Effector memory CD8-positive, alpha-beta T cell (primary cell): Measurements from ENCODE around the gene VAV3.

Experiments used
- ATAC-seq: fragments of 150-1000 bp; cut with Tn5 transposase; replicated peaks from 2 replicates; pipeline ENCODE4 v1.10.0; 2021; ENCODE audit warnings: mild to moderate bottlenecking, moderate library complexity
- DNase-seq, 3 experiments: peaks; one replicate each; pipeline ENCODE4 v3.0.0; 2021
- H3K27ac Mint-ChIP-seq, 2 donors: one replicate each; pipeline ENCODE4 v1.8.0; 2022; ENCODE audit warnings: mild to moderate bottlenecking in 2 of 2, mixed read lengths in 2 of 2, moderate library complexity in 2 of 2
- H3K27me3 Mint-ChIP-seq, 2 donors: one replicate each; pipeline ENCODE4 v1.8.0; 2022; ENCODE audit warnings: mixed read lengths in 2 of 2
- H3K36me3 Mint-ChIP-seq: one replicate; pipeline ENCODE4 v1.8.0; 2022; ENCODE audit warnings: mild to moderate bottlenecking, moderate library complexity, mixed read lengths; ENCODE audit not compliant: insufficient read depth
- H3K4me1 Mint-ChIP-seq, 2 donors: one replicate each; pipeline ENCODE4 v1.8.0; 2022; ENCODE audit warnings: low read depth in 2 of 2, mixed read lengths in 2 of 2
- H3K4me3 Mint-ChIP-seq, 2 donors: one replicate each; pipeline ENCODE4 v1.8.0; 2022; ENCODE audit warnings: mild to moderate bottlenecking in 2 of 2, mixed read lengths in 2 of 2, moderate library complexity in 2 of 2
- H3K9me3 Mint-ChIP-seq, 2 donors: one replicate each; pipeline ENCODE4 v1.8.0; 2022; ENCODE audit warnings: mixed read lengths in 2 of 2

Gene VAV3

GRCh38 chr1:107829036-107829770 lies 135.8 kb downstream of the VAV3 start:
- H3K27ac Mint-ChIP-seq = peak overlapping the region; percentile 86 to 91
- peak in 1 of 3 experiments; percentile 6 for DNase-seq
- H3K9me3 Mint-ChIP-seq = no peaks in the 10 kb centered on the region
- H3K27me3 Mint-ChIP-seq = no peaks in the 10 kb centered on the region
- peak overlapping the region; percentile 67 to 73 for H3K4me3 Mint-ChIP-seq
- peaks cover 36 to 67% of the 10 kb centered on the region in 2 donors for H3K4me1 Mint-ChIP-seq
- no peaks in the 10 kb centered on the region for H3K36me3 Mint-ChIP-seq
- peak; percentile 97 for ATAC-seq

- Mint-ChIP-seq H3K27ac (peak overlapping the region in 1 of 2 donors; percentile 71), H3K9me3 (peaks cover 0 to 3% of the 10 kb centered on the region in 2 donors), H3K27me3 (no peaks in the 10 kb centered on the region), H3K36me3 (peaks cover 2% of the 10 kb centered on the region), H3K4me1 (peaks cover 30 to 62% of the 10 kb centered on the region in 2 donors), H3K4me3 (no peak overlapping the region)
- DNase-seq (no peak), ATAC-seq (no peak)
Observed at GRCh38 chr1:107824946-107825345, 140.0 kb downstream of the VAV3 start.

- H3K9me3 Mint-ChIP-seq = peaks cover 0 to 3% of the 10 kb centered on the region in 2 donors
- H3K27me3 Mint-ChIP-seq = no peaks in the 10 kb centered on the region
- H3K36me3 Mint-ChIP-seq = peaks cover 6% of the 10 kb centered on the region
- H3K4me3 Mint-ChIP-seq = peak overlapping the region in 1 of 2 donors; percentile 72
- H3K27ac Mint-ChIP-seq = peak overlapping the region; percentile 9 to 95
- ATAC-seq (peak; percentile 72), DNase-seq (no peak)
- peaks cover 30 to 50% of the 10 kb centered on the region in 2 donors for H3K4me1 Mint-ChIP-seq
Observed at GRCh38 chr1:107821340-107821739, 143.6 kb downstream of the VAV3 start.

- DNase-seq (no peak), ATAC-seq (peak; percentile 57)
- H3K4me3 Mint-ChIP-seq = peak overlapping the region in 1 of 2 donors; percentile 72
- H3K9me3 Mint-ChIP-seq = peaks cover 0 to 3% of the 10 kb centered on the region in 2 donors
- no peaks in the 10 kb centered on the region for H3K27me3 Mint-ChIP-seq
- peak overlapping the region; percentile 9 to 95 for H3K27ac Mint-ChIP-seq
- peaks cover 6% of the 10 kb centered on the region for H3K36me3 Mint-ChIP-seq
- H3K4me1 Mint-ChIP-seq = peaks cover 30 to 48% of the 10 kb centered on the region in 2 donors
Observed at GRCh38 chr1:107820801-107821200, 144.2 kb downstream of the VAV3 start.

GRCh38 chr1:107817935-107818334 lies 147.0 kb downstream of the VAV3 start:
- DNase-seq = no peak
- Mint-ChIP-seq H3K4me1 (peaks cover 27 to 46% of the 10 kb centered on the region in 2 donors), H3K27ac (no peak overlapping the region), H3K4me3 (no peak overlapping the region), H3K9me3 (peaks cover 0 to 3% of the 10 kb centered on the region in 2 donors), H3K27me3 (no peaks in the 10 kb centered on the region), H3K36me3 (peaks cover 6% of the 10 kb centered on the region)
- ATAC-seq = no peak

- Mint-ChIP-seq H3K4me1 (peaks cover 27 to 49% of the 10 kb centered on the region in 2 donors), H3K4me3 (no peak overlapping the region), H3K27me3 (no peaks in the 10 kb centered on the region), H3K27ac (peak overlapping the region in 1 of 2 donors; percentile 9), H3K9me3 (peaks cover 0 to 3% of the 10 kb centered on the region in 2 donors), H3K36me3 (peaks cover 6% of the 10 kb centered on the region)
- DNase-seq (no peak), ATAC-seq (no peak)
Observed at GRCh38 chr1:107817206-107817605, 147.8 kb downstream of the VAV3 start.

GRCh38 chr1:107810291-107810951 lies 154.6 kb downstream of the VAV3 start:
- peak overlapping the region in 1 of 2 donors; percentile 5 for H3K27ac Mint-ChIP-seq
- DNase-seq (no peak), ATAC-seq (no peak)
- H3K4me1 Mint-ChIP-seq = peaks cover 14 to 43% of the 10 kb centered on the region in 2 donors
- no peak overlapping the region for H3K4me3 Mint-ChIP-seq
- no peaks in the 10 kb centered on the region for H3K9me3 Mint-ChIP-seq
- H3K27me3 Mint-ChIP-seq = no peaks in the 10 kb centered on the region
- no peaks in the 10 kb centered on the region for H3K36me3 Mint-ChIP-seq

GRCh38 chr1:107807855-107808254 lies 157.1 kb downstream of the VAV3 start:
- Mint-ChIP-seq H3K36me3 (no peaks in the 10 kb centered on the region), H3K4me1 (peaks cover 33 to 58% of the 10 kb centered on the region in 2 donors), H3K27ac (no peak overlapping the region), H3K9me3 (no peaks in the 10 kb centered on the region), H3K27me3 (no peaks in the 10 kb centered on the region), H3K4me3 (no peak overlapping the region)
- DNase-seq = no peak
- no peak for ATAC-seq

- Mint-ChIP-seq H3K4me1 (peaks cover 36 to 59% of the 10 kb centered on the region in 2 donors), H3K36me3 (no peaks in the 10 kb centered on the region), H3K27ac (no peak overlapping the region), H3K9me3 (no peaks in the 10 kb centered on the region), H3K4me3 (no peak overlapping the region), H3K27me3 (no peaks in the 10 kb centered on the region)
- ATAC-seq = no peak
- DNase-seq = no peak
Observed at GRCh38 chr1:107807405-107807804, 157.6 kb downstream of the VAV3 start.

- Mint-ChIP-seq H3K27me3 (no peaks in the 10 kb centered on the region), H3K4me1 (peaks cover 36 to 60% of the 10 kb centered on the region in 2 donors), H3K36me3 (no peaks in the 10 kb centered on the region), H3K4me3 (no peak overlapping the region), H3K27ac (no peak overlapping the region), H3K9me3 (no peaks in the 10 kb centered on the region)
- DNase-seq (no peak), ATAC-seq (no peak)
Observed at GRCh38 chr1:107806902-107807301, 158.1 kb downstream of the VAV3 start.

- peak overlapping the region; percentile 5 to 62 for H3K4me3 Mint-ChIP-seq
Observed at GRCh38 chr1:107804741-107805140, 160.2 kb downstream of the VAV3 start.

GRCh38 chr1:107804134-107804533 lies 160.8 kb downstream of the VAV3 start:
- peaks cover 34 to 58% of the 10 kb centered on the region in 2 donors for H3K4me1 Mint-ChIP-seq
- peak overlapping the region; percentile 0 to 88 for H3K27ac Mint-ChIP-seq
- no peaks in the 10 kb centered on the region for H3K27me3 Mint-ChIP-seq
- ATAC-seq (peak; percentile 77), DNase-seq (no peak)
- no peaks in the 10 kb centered on the region for H3K9me3 Mint-ChIP-seq
- H3K4me3 Mint-ChIP-seq = peak overlapping the region; percentile 5 to 62
- no peaks in the 10 kb centered on the region for H3K36me3 Mint-ChIP-seq

More at GRCh38 chr1:107804741-107805140, 160.2 kb downstream of the VAV3 start:
- no peak for DNase-seq
- peaks cover 34 to 59% of the 10 kb centered on the region in 2 donors for H3K4me1 Mint-ChIP-seq
- no peaks in the 10 kb centered on the region for H3K9me3 Mint-ChIP-seq
- H3K27me3 Mint-ChIP-seq = no peaks in the 10 kb centered on the region
- no peaks in the 10 kb centered on the region for H3K36me3 Mint-ChIP-seq
- peak overlapping the region; percentile 0 to 88 for H3K27ac Mint-ChIP-seq
- ATAC-seq = no peak

- H3K36me3 Mint-ChIP-seq = no peaks in the 10 kb centered on the region
- peaks cover 34 to 55% of the 10 kb centered on the region in 2 donors for H3K4me1 Mint-ChIP-seq
- no peaks in the 10 kb centered on the region for H3K27me3 Mint-ChIP-seq
- peak overlapping the region; percentile 0 to 88 for H3K27ac Mint-ChIP-seq
- no peaks in the 10 kb centered on the region for H3K9me3 Mint-ChIP-seq
- ATAC-seq = no peak
- no peak for DNase-seq
- H3K4me3 Mint-ChIP-seq = peak overlapping the region in 1 of 2 donors; percentile 62
Observed at GRCh38 chr1:107803579-107803978, 161.4 kb downstream of the VAV3 start.
